GM19463 (cell line): ENCODE data around the gene MDFI.

Source experiments
- ATAC-seq: cut with Tn5 transposase; IDR thresholded peaks from one replicate; pipeline ENCODE4 v1.9.1; 2021; ENCODE audit warnings: mild to moderate bottlenecking, moderate library complexity; ENCODE audit not compliant: unreplicated experiment

The MDFI gene

DNA sequence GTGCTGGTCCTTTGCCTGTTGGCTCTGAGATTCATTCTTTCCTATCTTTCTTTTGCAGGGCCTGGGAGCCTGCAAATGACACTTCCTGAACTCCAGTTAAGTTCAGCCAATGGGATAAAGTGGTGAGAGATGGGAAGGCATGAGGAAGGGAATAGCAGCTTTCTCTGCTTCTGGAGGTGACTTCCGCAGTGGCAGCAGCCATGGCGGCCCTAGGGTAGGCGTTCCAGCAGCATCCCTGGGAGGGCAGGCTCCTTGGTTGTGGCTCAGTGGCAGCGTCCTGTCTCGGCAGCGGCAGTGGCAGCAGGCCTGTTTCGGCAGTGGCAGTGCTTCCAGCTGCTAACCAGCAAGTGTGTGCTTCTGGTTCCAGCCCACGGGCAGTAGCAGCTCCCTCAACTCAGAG, 7.3 kb upstream of the MDFI start:
- no peak for ATAC-seq

- no peak for ATAC-seq
These were observed 5.1 kb upstream of the MDFI start for GRCh38 chr6:41633056-41633634.

DNA sequence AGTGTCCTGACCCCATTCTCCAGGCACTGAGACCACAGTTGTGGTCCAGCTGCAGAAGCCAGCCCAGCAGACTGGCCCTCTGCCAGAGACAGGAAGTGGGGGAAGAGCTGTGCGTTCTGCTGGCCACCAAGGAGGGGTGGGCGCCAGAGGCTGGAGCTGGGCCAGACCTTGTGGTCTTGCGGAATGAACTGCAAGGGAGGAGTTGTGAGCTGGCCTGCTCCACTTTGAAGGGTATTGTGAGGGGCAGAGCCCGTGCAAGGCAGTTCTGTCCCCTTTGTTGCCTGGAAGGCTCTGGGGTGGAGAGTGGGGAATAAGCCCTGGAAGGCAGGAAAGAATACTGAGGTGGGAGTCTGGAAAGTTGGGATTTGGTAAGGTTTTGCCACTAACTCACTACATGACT, 3.6 kb upstream of the MDFI start:
- no peak for ATAC-seq

DNA sequence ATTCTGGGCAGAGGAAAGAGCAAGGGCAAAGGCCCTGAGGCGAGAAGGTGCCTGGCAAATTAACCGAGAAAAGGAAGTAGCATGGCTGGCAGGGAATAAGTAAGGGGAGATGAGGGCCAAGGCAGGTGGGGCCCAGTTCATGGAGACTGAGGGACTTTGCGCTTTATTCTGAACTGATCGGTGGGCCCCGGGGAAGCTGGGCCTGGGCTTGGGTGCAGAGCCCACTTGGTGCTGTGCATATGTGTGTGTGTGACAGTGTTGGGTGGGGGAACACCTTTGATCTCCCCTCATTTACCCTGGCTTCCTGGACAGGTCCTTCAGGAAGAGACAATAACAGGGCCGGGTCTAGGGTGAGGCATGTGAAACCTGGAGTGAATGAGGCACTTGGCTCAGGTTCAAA, 2.9 kb upstream of the MDFI start:
- no peak for ATAC-seq

GRCh38 chr6:41636833-41637193, 1.5 kb upstream of the MDFI start:
- ATAC-seq: no peak

GRCh38 chr6:41637194-41638001, 870 bp upstream of the MDFI start:
- ATAC-seq: no peak

- ATAC-seq: no peak
These were observed 904 bp downstream of the MDFI start for GRCh38 chr6:41638935-41639808.

DNA sequence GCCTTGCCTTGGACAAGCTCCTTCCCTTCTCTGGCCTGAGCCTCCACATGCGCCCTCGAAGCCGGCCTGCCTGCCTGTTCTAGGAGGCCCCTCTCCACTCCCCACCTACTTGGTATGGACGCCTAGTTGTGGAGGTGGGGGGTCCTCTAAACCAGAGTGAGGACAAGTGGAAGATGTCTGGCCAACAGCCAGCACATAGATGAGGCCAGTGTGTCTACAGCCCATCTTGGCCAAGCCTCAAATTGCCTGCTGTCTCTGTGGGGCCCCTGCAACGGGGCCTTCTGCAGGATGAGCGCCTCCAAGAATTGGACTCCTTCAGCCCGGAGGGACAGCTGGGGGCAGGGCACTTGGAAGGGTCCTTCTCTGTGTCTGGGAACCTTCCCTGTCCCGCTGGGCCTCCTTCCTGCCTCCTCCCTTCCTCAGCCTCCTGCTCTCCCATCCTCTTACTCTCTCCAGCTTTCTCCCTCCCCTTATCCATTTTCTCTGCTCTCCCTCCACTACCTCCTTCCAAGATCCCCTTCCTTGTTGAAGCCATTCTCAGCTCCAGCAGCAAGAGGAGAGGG, 1.6 kb downstream of the MDFI start:
- ATAC-seq: no peak

- no peak for ATAC-seq
These were observed 2.2 kb downstream of the MDFI start for GRCh38 chr6:41640426-41640825.

DNA sequence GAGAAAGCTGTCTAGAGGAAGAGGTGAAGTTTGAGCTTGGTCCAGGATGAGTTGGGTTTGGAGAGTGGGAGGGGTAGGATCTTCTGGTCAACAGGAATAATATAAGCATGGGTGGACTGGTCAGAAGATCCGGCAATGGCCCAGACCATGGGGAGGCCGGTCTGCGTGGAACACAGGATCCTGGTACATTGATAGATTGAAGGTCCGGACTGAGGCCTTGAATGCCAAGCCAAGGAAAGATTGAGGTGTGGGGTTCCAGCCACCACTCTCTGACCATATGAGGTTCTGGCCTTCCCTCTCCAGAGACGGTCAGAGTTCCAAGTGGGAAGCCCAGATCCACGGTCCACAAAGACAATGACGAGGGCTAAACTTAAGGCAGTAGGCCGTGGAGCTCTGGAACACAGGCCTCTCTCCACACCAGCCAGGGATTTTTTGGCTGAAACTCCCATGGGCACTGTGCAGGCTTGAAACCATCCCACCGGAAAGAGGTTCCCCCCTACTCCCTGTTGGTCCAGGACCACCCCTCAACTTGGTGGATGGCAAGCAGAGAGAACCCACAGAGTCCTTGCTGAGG, 3.2 kb downstream of the MDFI start:
- ATAC-seq: no peak

DNA sequence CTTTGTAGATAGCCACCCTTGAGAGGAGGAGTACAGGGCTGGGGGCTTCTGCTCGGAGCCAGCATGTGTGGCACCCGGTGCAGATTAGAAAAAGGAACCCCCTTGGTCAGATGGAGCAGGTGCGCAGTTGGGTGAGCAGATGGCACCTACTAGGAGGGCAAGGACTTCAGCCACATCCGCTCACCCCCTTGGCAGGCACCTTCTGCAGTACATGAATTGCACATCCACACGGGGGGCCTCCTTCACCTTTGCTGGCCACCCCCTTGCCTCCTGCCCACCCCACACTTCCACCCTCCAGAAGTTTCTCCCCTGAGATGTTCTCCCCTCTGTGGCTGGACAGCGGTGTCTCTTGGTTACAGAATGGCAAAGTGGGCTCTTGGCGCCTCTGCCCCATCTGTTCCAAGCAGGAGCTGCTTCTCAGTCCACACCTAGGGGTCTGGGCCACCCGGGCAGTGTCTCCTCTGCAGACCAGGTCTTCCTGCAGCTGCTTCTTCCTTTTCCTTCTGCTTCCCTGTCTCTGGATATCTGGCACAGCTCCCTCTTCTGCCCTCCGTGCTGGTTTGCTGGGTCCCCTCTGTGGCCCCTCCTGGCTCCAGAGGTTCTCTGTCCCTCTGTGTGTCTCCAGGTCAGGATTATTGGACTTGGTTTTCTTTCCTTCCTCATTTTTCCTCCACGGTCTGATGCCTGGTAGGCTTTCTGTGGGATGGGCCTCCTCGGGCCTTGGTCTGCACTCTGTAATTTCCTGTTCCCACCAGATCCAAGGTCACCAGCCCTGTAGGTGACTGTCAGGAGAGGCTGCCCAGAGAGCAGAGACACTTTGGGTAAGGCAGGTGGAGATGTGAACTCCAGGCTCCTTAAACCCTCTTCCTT, 4.1 kb downstream of the MDFI start:
- ATAC-seq: no peak

GRCh38 chr6:41642960-41643898, 5.0 kb downstream of the MDFI start:
- ATAC-seq: no peak

DNA sequence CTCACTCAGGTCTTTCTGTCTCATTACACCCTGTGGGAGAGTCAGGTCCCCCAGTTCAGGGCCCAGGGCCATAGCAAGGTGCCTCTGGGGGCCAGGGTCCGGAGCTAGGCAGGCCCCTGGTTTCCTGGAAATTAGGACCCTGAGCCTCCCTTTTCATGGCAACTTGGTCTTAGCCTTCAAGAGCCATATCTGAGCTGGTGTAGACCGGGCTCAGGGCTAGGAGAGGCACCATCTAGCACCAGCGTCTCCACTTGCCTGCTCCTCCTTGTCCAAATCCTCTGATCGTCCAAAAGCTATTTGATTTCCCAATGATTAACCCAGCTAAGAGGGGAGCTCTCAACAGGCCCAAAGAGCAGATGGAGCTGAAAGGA, 5.6 kb downstream of the MDFI start:
- ATAC-seq: no peak

DNA sequence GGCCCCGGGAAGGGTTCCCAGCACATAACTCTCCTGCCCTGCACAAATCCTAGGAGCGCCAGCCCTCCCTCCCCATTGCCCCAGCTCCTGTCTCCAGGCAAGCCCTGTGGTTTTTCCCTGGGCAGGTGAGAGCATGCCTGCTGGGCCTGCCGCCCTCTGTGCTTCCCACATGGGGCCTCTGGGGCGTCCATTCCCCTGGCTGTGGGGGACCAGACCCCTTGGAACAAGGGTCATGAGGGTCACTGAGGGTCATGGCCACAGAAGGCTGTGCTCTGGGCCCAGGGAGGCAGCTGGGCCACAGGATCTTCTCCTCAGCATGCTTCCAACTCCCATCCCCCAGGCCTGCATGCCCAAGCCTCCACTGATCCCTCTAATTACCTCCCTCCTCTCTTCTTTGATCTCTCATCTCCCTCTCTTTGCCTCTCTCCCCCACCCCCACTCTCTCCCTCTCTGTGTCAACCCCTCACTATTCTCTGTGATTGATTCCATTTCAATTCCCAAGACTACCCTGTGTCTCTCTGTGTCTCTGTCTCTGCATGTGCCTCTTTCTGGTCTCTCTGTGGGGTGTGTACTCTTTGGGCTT, 6.1 kb downstream of the MDFI start:
- no peak for ATAC-seq

DNA sequence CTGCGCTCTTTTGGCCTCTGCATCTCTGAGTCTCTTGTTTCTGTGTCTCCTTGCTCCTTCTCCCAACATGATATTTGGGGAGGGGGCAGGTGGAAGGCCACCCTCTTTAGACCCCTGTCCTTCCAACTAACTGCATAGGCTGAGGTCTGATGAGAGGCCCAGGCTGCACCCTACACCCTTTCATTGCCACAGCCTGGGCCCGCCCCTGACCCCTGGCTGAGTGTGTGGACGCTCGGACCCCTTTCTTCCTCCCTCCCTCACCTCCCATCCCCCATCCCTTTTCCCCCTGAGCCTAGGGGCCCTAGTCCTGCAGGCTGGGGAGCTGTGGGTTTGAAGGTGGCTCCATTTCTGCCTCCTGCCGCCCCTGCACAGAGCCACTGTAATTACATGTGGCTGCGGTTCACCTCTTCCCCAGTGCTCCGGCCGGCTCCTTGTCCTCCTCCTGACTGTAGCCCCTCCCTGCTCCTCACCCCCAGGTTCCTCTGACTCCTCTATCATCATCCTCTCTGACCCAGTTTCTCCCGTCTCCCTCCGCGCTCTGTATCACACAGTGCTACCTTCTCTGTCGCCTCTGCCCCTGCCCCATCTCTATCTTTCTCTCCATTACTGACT, 6.8 kb downstream of the MDFI start:
- no peak for ATAC-seq

- no peak for ATAC-seq
These were observed 7.9 kb downstream of the MDFI start for GRCh38 chr6:41646026-41646795.

DNA sequence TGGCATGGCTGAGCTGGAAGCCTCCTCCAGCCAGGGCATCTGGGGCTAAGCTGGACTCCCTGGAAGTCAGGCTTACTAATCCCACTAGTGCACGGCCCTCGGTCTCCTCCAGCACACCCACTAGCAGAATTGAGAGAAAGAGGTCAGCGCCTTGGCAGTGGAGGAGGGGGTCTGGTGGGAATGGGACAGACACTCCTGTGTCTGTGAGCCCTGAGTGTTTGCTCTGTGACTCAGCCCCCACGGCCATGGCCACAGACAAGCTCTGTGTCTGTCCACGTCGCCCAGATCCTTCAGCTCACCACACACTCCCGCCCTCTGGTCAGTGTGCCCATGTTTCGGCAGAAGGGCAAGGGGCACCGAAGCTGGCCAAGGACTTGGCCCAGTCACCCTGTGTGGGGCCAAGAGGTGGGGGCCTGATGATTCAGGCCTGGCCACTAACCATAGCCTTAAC, 8.8 kb downstream of the MDFI start:
- no peak for ATAC-seq
